Measurements from ENCODE around the gene KRTAP5-10. TPM values are rescaled to one million over a fixed set of nuclear protein-coding genes. Genes with fewer than 3 reads are reported as not detected.
"Not testable (repeated sequence)": the region's sequence is repeated elsewhere in the genome, so short reads cannot be mapped to it uniquely, and the experiment has no call there.

KRTAP5-10 gene
- total and polyA plus RNA-seq, 2 experiments from 2014 or later, result not detected

- no peaks in the 10 kb centered on the region for H4K20me1 ChIP-seq (ENCODE audit: insufficient read depth)
- DNase-seq, result no peak
Observed at GRCh38 chr11:71532036-71532610, 33.2 kb upstream of the KRTAP5-10 start.

GRCh38 chr11:71534711-71535608 lies 30.4 kb upstream of the KRTAP5-10 start:
- WGBS, 2 experiments (ENCODE audit: low coverage in 1 of 2, low lambda C conversion rate in 2 of 2, missing lambda C conversion rate in 2 of 2), result 40 to 46% methylated on average over 17 of the region's 17 CpGs
- H3K4me3 ChIP-seq; H3K9ac ChIP-seq; H3F3A ChIP-seq (ENCODE audit: insufficient read depth); H3K9me2 ChIP-seq (ENCODE audit: insufficient read depth); DNase-seq; H3K9me3 ChIP-seq (ENCODE audit: low read depth); H2AFZ ChIP-seq; H3K4me2 ChIP-seq (ENCODE audit: unreplicated experiment); H3K4me1 ChIP-seq (ENCODE audit: insufficient read depth); H3K79me2 ChIP-seq (ENCODE audit: insufficient read depth); H3K27ac ChIP-seq; H4K20me1 ChIP-seq (ENCODE audit: insufficient read depth); H3K27me3 ChIP-seq (replicated peaks; ENCODE audit: insufficient read depth); H3K36me3 ChIP-seq (ENCODE audit: low read depth); in situ Hi-C loops (cut with MboI): not testable (repeated sequence)

More at GRCh38 chr11:71532036-71532610, 33.2 kb upstream of the KRTAP5-10 start:
- no peaks in the 10 kb centered on the region for H3K4me1 ChIP-seq (ENCODE audit: insufficient read depth)
- no peak overlapping the region for H3K4me3 ChIP-seq
- H3K27ac ChIP-seq, result no peak overlapping the region
- TF ChIP-seq EZH2 (IDR thresholded peaks at IDR 0.05; ENCODE audit: insufficient read depth, poor library complexity, severe bottlenecking) (no peak), EZH2phosphoT487 (IDR thresholded peaks at IDR 0.05; ENCODE audit: insufficient read depth, low read depth) (no peak)
- in situ Hi-C loops (cut with MboI), result no loop called here
- H2AFZ ChIP-seq, result no peak overlapping the region
- H3K4me2 ChIP-seq (ENCODE audit: unreplicated experiment), result no peak overlapping the region
- no peaks in the 10 kb centered on the region for H3F3A ChIP-seq (ENCODE audit: insufficient read depth)
- H3K79me2 ChIP-seq (ENCODE audit: insufficient read depth), result no peaks in the 10 kb centered on the region
- no peaks in the 10 kb centered on the region; the same call in 1 of the 2 replicates for H3K27me3 ChIP-seq (replicated peaks; ENCODE audit: insufficient read depth)
- no peaks in the 10 kb centered on the region for H3K9me2 ChIP-seq (ENCODE audit: insufficient read depth)
- no peaks in the 10 kb centered on the region for H3K36me3 ChIP-seq (ENCODE audit: low read depth)
- no peaks in the 10 kb centered on the region for H3K9me3 ChIP-seq (ENCODE audit: low read depth)
- WGBS, 2 experiments (ENCODE audit: low coverage in 1 of 2, low lambda C conversion rate in 2 of 2, missing lambda C conversion rate in 2 of 2), result 58 to 76% methylated on average over 10 of the region's 10 CpGs
- H3K9ac ChIP-seq, result no peak overlapping the region

GRCh38 chr11:71535825-71536224 lies 29.5 kb upstream of the KRTAP5-10 start:
- H3K9ac ChIP-seq, result no peak overlapping the region
- no peak overlapping the region for H3K4me3 ChIP-seq
- H2AFZ ChIP-seq, result no peak overlapping the region
- DNase-seq, result no peak
- no peak for TF ChIP-seq EZH2phosphoT487 (IDR thresholded peaks at IDR 0.05; ENCODE audit: insufficient read depth, low read depth)
- TF ChIP-seq EZH2 (IDR thresholded peaks at IDR 0.05; ENCODE audit: insufficient read depth, poor library complexity, severe bottlenecking), result no peak
- H3K9me2 ChIP-seq (ENCODE audit: insufficient read depth), result no peaks in the 10 kb centered on the region
- no peak overlapping the region for H3K4me2 ChIP-seq (ENCODE audit: unreplicated experiment)
- no peaks in the 10 kb centered on the region; the same call in 1 of the 2 replicates for H3K27me3 ChIP-seq (replicated peaks; ENCODE audit: insufficient read depth)
- H4K20me1 ChIP-seq (ENCODE audit: insufficient read depth), result no peaks in the 10 kb centered on the region
- WGBS, 2 experiments (ENCODE audit: low coverage in 1 of 2, low lambda C conversion rate in 2 of 2, missing lambda C conversion rate in 2 of 2), result 68 to 70% methylated on average over 9 of the region's 9 CpGs
- H3F3A ChIP-seq (ENCODE audit: insufficient read depth), result no peaks in the 10 kb centered on the region
- no peaks in the 10 kb centered on the region for H3K79me2 ChIP-seq (ENCODE audit: insufficient read depth)
- H3K9me3 ChIP-seq (ENCODE audit: low read depth), result no peaks in the 10 kb centered on the region
- no peak overlapping the region for H3K27ac ChIP-seq
- H3K4me1 ChIP-seq (ENCODE audit: insufficient read depth), result no peaks in the 10 kb centered on the region
- in situ Hi-C loops (cut with MboI), result no loop called here
- no peaks in the 10 kb centered on the region for H3K36me3 ChIP-seq (ENCODE audit: low read depth)

GRCh38 chr11:71537537-71537936 lies 27.8 kb upstream of the KRTAP5-10 start:
- Histone ChIP-seq H3F3A (ENCODE audit: insufficient read depth) (no peaks in the 10 kb centered on the region), H3K9me2 (ENCODE audit: insufficient read depth) (no peaks in the 10 kb centered on the region), H2AFZ (no peak overlapping the region), H3K36me3 (ENCODE audit: low read depth) (no peaks in the 10 kb centered on the region), H3K4me2 (ENCODE audit: unreplicated experiment) (no peak overlapping the region), H3K4me3 (no peak overlapping the region), H3K9ac (no peak overlapping the region), H3K4me1 (ENCODE audit: insufficient read depth) (no peaks in the 10 kb centered on the region), H4K20me1 (ENCODE audit: insufficient read depth) (no peaks in the 10 kb centered on the region), H3K79me2 (ENCODE audit: insufficient read depth) (no peaks in the 10 kb centered on the region), H3K9me3 (ENCODE audit: low read depth) (no peaks in the 10 kb centered on the region), H3K27ac (no peak overlapping the region), H3K27me3 (replicated peaks; ENCODE audit: insufficient read depth) (no peaks in the 10 kb centered on the region; the same call in 1 of the 2 replicates)
- TF ChIP-seq EZH2 (IDR thresholded peaks at IDR 0.05; ENCODE audit: insufficient read depth, poor library complexity, severe bottlenecking) (no peak), EZH2phosphoT487 (IDR thresholded peaks at IDR 0.05; ENCODE audit: insufficient read depth, low read depth) (no peak)
- DNase-seq, result no peak
- WGBS, 2 experiments (ENCODE audit: low coverage in 1 of 2, low lambda C conversion rate in 2 of 2, missing lambda C conversion rate in 2 of 2), result 50 to 62% methylated on average over 9 of the region's 9 CpGs
- in situ Hi-C loops (cut with MboI), result no loop called here

- H3K27me3 ChIP-seq (replicated peaks; ENCODE audit: insufficient read depth); H3K4me1 ChIP-seq (ENCODE audit: insufficient read depth); H3F3A ChIP-seq (ENCODE audit: insufficient read depth); H2AFZ ChIP-seq; H3K4me2 ChIP-seq (ENCODE audit: unreplicated experiment); H4K20me1 ChIP-seq (ENCODE audit: insufficient read depth); H3K27ac ChIP-seq; H3K4me3 ChIP-seq; H3K9me3 ChIP-seq (ENCODE audit: low read depth); H3K9me2 ChIP-seq (ENCODE audit: insufficient read depth); H3K9ac ChIP-seq; H3K36me3 ChIP-seq (ENCODE audit: low read depth); DNase-seq; H3K79me2 ChIP-seq (ENCODE audit: insufficient read depth); in situ Hi-C loops (cut with MboI): not testable (repeated sequence)
- 41 to 46% methylated on average over 4 of the region's 4 CpGs for WGBS, 2 experiments (ENCODE audit: low coverage in 1 of 2, low lambda C conversion rate in 2 of 2, missing lambda C conversion rate in 2 of 2)
Observed at GRCh38 chr11:71537977-71538665, 27.2 kb upstream of the KRTAP5-10 start, which contains the start of gene KRTAP5-8. KRTAP5-8 (plus strand) TSS chr11:71538025; CDS start chr11:71538056, 31 bp downstream.
